Measurements from ENCODE around the gene TEX261. TPM values are rescaled to one million over a fixed set of nuclear protein-coding genes. Genes with fewer than 3 reads are reported as not detected.

TEX261 gene
- total RNA-seq, 2 donors from 2014 or later = 26.7 to 38.0 TPM

- no peak for DNase-seq (ENCODE audit: low spot score)
- no peak overlapping the region for H3K27ac ChIP-seq
- peaks cover 1% of the 10 kb centered on the region for H3K36me3 ChIP-seq
- H3K4me3 ChIP-seq = no peak overlapping the region
- no peak for TF ChIP-seq CTCF (IDR thresholded peaks at IDR 0.05)
- no peaks in the 10 kb centered on the region for H3K9me3 ChIP-seq
- no peaks in the 10 kb centered on the region for H3K27me3 ChIP-seq
- peaks cover 0 to 24% of the 10 kb centered on the region in 2 donors for H3K4me1 ChIP-seq
Observed at GRCh38 chr2:70981421-70981820, 13.3 kb downstream of the TEX261 start.

- peak overlapping the region in 1 of 2 donors; percentile 91 for H3K27ac ChIP-seq
Observed at GRCh38 chr2:70979626-70980025, 15.0 kb downstream of the TEX261 start.

GRCh38 chr2:70979180-70979488 is 15.5 kb downstream of the TEX261 start:
- no peaks in the 10 kb centered on the region for H3K9me3 ChIP-seq
- TF ChIP-seq CTCF (IDR thresholded peaks at IDR 0.05) = no peak
- H3K4me1 ChIP-seq = peaks cover 0 to 19% of the 10 kb centered on the region in 2 donors
- no peaks in the 10 kb centered on the region for H3K36me3 ChIP-seq
- H3K4me3 ChIP-seq = peak overlapping the region; percentile 51 to 63
- H3K27me3 ChIP-seq = no peaks in the 10 kb centered on the region
- DNase-seq (ENCODE audit: low spot score) = no peak
- peak overlapping the region; percentile 84 to 91 for H3K27ac ChIP-seq

More at GRCh38 chr2:70979626-70980025, 15.0 kb downstream of the TEX261 start:
- no peaks in the 10 kb centered on the region for H3K9me3 ChIP-seq
- H3K36me3 ChIP-seq = no peaks in the 10 kb centered on the region
- TF ChIP-seq CTCF (IDR thresholded peaks at IDR 0.05) = no peak
- H3K4me3 ChIP-seq = no peak overlapping the region
- DNase-seq (ENCODE audit: low spot score) = no peak
- H3K27me3 ChIP-seq = no peaks in the 10 kb centered on the region
- H3K4me1 ChIP-seq = peaks cover 0 to 21% of the 10 kb centered on the region in 2 donors

- no peaks in the 10 kb centered on the region for H3K27me3 ChIP-seq
- no peaks in the 10 kb centered on the region for H3K36me3 ChIP-seq
- no peak for DNase-seq (ENCODE audit: low spot score)
- no peaks in the 10 kb centered on the region for H3K9me3 ChIP-seq
- H3K27ac ChIP-seq = peak within 1 kb of the TSS; percentile 84 to 91
- peak within 1 kb of the TSS; percentile 51 to 63 for H3K4me3 ChIP-seq
- no peak for TF ChIP-seq CTCF (IDR thresholded peaks at IDR 0.05)
- H3K4me1 ChIP-seq = peaks cover 0 to 19% of the 10 kb centered on the region in 2 donors
Observed at GRCh38 chr2:70978341-70979179, 16.1 kb downstream of the TEX261 start, which contains the start of gene ANKRD53. ANKRD53 (plus strand) TSS chr2:70978630; CDS start chr2:70978646, 16 bp downstream.

- Histone ChIP-seq H3K9me3 (no peaks in the 10 kb centered on the region), H3K36me3 (no peaks in the 10 kb centered on the region), H3K4me3 (peak overlapping the region; percentile 51 to 63), H3K27ac (peak overlapping the region; percentile 84 to 91), H3K27me3 (no peaks in the 10 kb centered on the region), H3K4me1 (peaks cover 0 to 19% of the 10 kb centered on the region in 2 donors)
- DNase-seq (ENCODE audit: low spot score) = peak; percentile 88
- TF ChIP-seq CTCF (IDR thresholded peaks at IDR 0.05) = no peak
Observed at GRCh38 chr2:70977605-70978205, 17.0 kb downstream of the TEX261 start.

All from right atrium auricular region (tissue), 2 donors.